Trophoblast cell (in vitro differentiated cells and primary cell): ENCODE results near the gene PARN.

ENCODE experiments used
- DNase-seq, 2 donors: peaks; one replicate each; pipeline ENCODE4 v3.0.0-alpha.2; 2016
- H2AFZ ChIP-seq: 2 replicates; pipeline ENCODE4 v1.6.1; 2013; ENCODE audit warnings: low read length, moderate library complexity, mild to moderate bottlenecking; ENCODE audit not compliant: insufficient read depth, poor library complexity
- H2AK5ac ChIP-seq: 2 replicates; pipeline ENCODE4 v1.6.1; 2013; ENCODE audit warnings: mild to moderate bottlenecking, low read length
- H2BK120ac ChIP-seq: 2 replicates; pipeline ENCODE4 v1.6.1; 2013; ENCODE audit warnings: low read length, mild to moderate bottlenecking, moderate library complexity; ENCODE audit not compliant: insufficient read depth, poor library complexity
- H2BK12ac ChIP-seq: 2 replicates; pipeline ENCODE4 v1.6.1; 2013; ENCODE audit warnings: mild to moderate bottlenecking, low read length, moderate library complexity
- H2BK5ac ChIP-seq: 2 replicates; pipeline ENCODE4 v1.6.1; 2013; ENCODE audit warnings: low read length, low read depth, moderate library complexity, mild to moderate bottlenecking; ENCODE audit not compliant: poor library complexity
- H3K14ac ChIP-seq: 2 replicates; pipeline ENCODE4 v1.6.1; 2013; ENCODE audit warnings: mild to moderate bottlenecking, low read length
- H3K18ac ChIP-seq: 2 replicates; pipeline ENCODE4 v1.6.1; 2013; ENCODE audit warnings: mild to moderate bottlenecking, low read length
- H3K23ac ChIP-seq: 2 replicates; pipeline ENCODE4 v1.6.1; 2013; ENCODE audit warnings: low read length
- H3K27ac ChIP-seq: 2 replicates; pipeline ENCODE4 v1.5.1; 2013; ENCODE audit warnings: low read depth, mild to moderate bottlenecking, inconsistent platforms, low read length, moderate library complexity
- H3K27me3 ChIP-seq: 2 replicates; pipeline ENCODE4 v1.6.1; 2013; ENCODE audit warnings: inconsistent platforms, mild to moderate bottlenecking, low read length, moderate library complexity; ENCODE audit not compliant: insufficient read depth
- H3K36me3 ChIP-seq, 2 experiments: 1 replicate in 1 of 2; 2 replicates in 1 of 2; pipeline ENCODE4 v1.6.1; 2013; ENCODE audit warnings: low read length in 2 of 2, mild to moderate bottlenecking in 2 of 2, moderate library complexity in 1 of 2; ENCODE audit not compliant: insufficient read depth in 2 of 2, control insufficient read depth in 1 of 2
- H3K4ac ChIP-seq: 2 replicates; pipeline ENCODE4 v1.6.1; 2013; ENCODE audit warnings: low read depth, mild to moderate bottlenecking, low read length, moderate library complexity
- H3K4me1 ChIP-seq, 2 experiments: 1 replicate in 1 of 2; 2 replicates in 1 of 2; pipeline ENCODE4 v1.6.1; 2013; ENCODE audit warnings: low read length in 2 of 2, mild to moderate bottlenecking in 2 of 2, moderate library complexity in 1 of 2; ENCODE audit not compliant: insufficient read depth in 2 of 2, control insufficient read depth in 1 of 2
- H3K4me2 ChIP-seq: 2 replicates; pipeline ENCODE4 v1.6.1; 2013; ENCODE audit warnings: inconsistent platforms, mild to moderate bottlenecking, low read length, moderate library complexity
- H3K4me3 ChIP-seq: 2 replicates; pipeline ENCODE4 v1.5.1; 2013; ENCODE audit warnings: mild to moderate bottlenecking, low read depth, low read length, inconsistent platforms
- H3K79me1 ChIP-seq: one replicate; pipeline ENCODE4 v1.6.1; 2013; ENCODE audit warnings: low read length
- H3K79me2 ChIP-seq: 2 replicates; pipeline ENCODE4 v1.6.1; 2013; ENCODE audit warnings: low read length, mild to moderate bottlenecking; ENCODE audit not compliant: control insufficient read depth, insufficient read depth, poor library complexity
- H3K9ac ChIP-seq: 2 replicates; pipeline ENCODE4 v1.6.1; 2013; ENCODE audit warnings: mild to moderate bottlenecking, low read length
- H3K9me3 ChIP-seq: 2 replicates; pipeline ENCODE4 v1.6.1; 2013; ENCODE audit warnings: low read depth, mild to moderate bottlenecking, control low read depth, inconsistent platforms, low read length; ENCODE audit not compliant: insufficient read depth
- H4K12ac ChIP-seq: 2 replicates; pipeline ENCODE4 v1.6.1; 2013; ENCODE audit warnings: low read depth, mild to moderate bottlenecking, low read length, moderate library complexity
- H4K8ac ChIP-seq: 2 replicates; pipeline ENCODE4 v1.6.1; 2013; ENCODE audit warnings: low read depth, mild to moderate bottlenecking, low read length, moderate library complexity
- H4K91ac ChIP-seq: one replicate; pipeline ENCODE4 v1.6.1; 2013; ENCODE audit warnings: low read depth, mild to moderate bottlenecking, low read length, moderate library complexity
- WGBS: extraction: QIAGEN DNeasy Blood & Tissue Kit; methylation state at CpG from one replicate; pipeline ENCODE4 v1.1.7; 2013; ENCODE audit warnings: missing lambda C conversion rate; ENCODE audit not compliant: insufficient read length, insufficient coverage; ENCODE audit errors: extremely low coverage; 5-methylcytosine and 5-hydroxymethylcytosine counted together

The PARN gene

DNA sequence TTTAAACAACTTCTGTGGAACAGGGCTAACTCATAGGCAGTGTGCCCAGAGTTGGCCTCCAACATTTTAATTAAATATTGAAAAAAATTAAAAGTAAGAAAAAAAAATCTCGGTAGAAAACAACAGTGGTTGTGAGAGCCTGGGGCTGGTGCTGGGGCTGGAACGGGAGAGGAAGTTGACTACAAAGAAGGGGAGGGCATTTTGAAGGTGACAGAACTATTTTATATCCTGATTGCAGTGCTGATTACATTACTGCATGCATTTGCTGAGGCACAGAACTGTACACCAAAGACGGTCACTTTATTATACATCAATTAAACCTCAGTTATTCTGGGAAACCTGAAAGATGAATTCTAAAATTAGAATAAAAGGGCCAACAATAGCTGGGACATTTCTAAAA lies 142.5 kb downstream of the PARN start:
- no peak for DNase-seq
- Histone ChIP-seq H3K4me3 (no peak overlapping the region), H3K79me2 (no peaks in the 10 kb centered on the region), H3K27me3 (no peaks in the 10 kb centered on the region), H3K27ac (no peak overlapping the region), H2AK5ac (no peak overlapping the region), H3K23ac (no peak overlapping the region), H3K18ac (no peak overlapping the region), H2AFZ (no peak overlapping the region), H3K9me3 (no peaks in the 10 kb centered on the region), H2BK5ac (no peak overlapping the region), H4K12ac (no peak overlapping the region), H3K79me1 (peaks cover 4% of the 10 kb centered on the region), H3K4me1 (peaks cover 7 to 10% of the 10 kb centered on the region in 2 experiments), H2BK120ac (no peak overlapping the region), H2BK12ac (no peak overlapping the region), H3K9ac (no peak overlapping the region), H4K8ac (no peak overlapping the region), H3K14ac (no peak overlapping the region), H3K36me3 (peaks cover 0 to 3% of the 10 kb centered on the region in 2 experiments), H3K4me2 (no peak overlapping the region), H4K91ac (no peak overlapping the region), H3K4ac (no peak overlapping the region)
- no CpG with 5 or more reads among the region's 3 CpGs for WGBS

DNA sequence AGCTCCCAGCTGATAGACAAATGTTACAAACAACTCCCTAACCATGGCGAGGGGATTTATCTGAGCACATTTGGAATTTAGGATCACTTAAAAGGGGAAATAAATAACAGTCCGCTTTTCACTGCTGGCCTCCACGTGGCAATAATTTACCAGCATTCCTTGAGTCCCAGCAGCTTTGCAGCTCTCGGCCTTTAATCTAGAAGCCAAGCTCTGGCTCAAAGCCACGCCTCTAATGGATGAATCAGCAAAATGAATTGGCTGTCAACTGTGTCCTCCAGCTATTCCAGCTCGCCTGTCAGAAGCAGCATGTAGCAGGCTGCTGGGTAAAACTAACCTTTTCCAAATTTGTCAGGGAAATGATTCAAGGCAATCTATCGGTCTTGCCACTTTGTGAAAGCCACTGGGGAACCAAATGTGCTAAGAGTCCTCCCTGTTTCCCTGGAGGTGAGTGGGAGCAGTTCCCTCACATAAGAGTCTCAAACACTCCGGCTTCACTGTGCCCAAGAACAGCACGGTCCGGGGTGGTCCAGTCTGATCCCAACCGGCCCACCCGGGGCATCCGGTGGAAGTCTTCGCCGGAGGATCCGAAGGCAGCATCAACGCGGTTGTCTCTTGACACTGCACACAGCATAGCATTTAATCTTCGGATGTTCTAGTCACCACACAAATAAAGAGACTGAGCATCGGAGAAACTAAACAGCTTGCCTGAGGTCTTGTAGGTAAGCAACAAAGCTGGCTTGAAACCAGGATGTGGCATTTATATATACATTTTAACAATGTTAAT lies 143.3 kb downstream of the PARN start:
- peak overlapping the region; percentile 27 for H4K91ac ChIP-seq
- H3K9ac ChIP-seq, result no peak overlapping the region
- no peak overlapping the region for H3K4ac ChIP-seq
- peaks cover 3 to 5% of the 10 kb centered on the region in 2 experiments for H3K36me3 ChIP-seq
- H3K79me2 ChIP-seq, result no peaks in the 10 kb centered on the region
- peak overlapping the region; percentile 26 for H3K14ac ChIP-seq
- H3K4me3 ChIP-seq, result no peak overlapping the region
- no peak overlapping the region for H2BK120ac ChIP-seq
- H3K18ac ChIP-seq, result peak overlapping the region; percentile 44
- H3K9me3 ChIP-seq, result no peaks in the 10 kb centered on the region
- DNase-seq, result peak; percentile 83 to 87
- H2BK12ac ChIP-seq, result peak overlapping the region; percentile 75
- H2BK5ac ChIP-seq, result peak overlapping the region; percentile 30
- H3K27me3 ChIP-seq, result no peaks in the 10 kb centered on the region
- no peak overlapping the region for H4K12ac ChIP-seq
- no peak overlapping the region for H4K8ac ChIP-seq
- H3K79me1 ChIP-seq, result peaks cover 4% of the 10 kb centered on the region
- no peak overlapping the region for H3K27ac ChIP-seq
- H3K23ac ChIP-seq, result no peak overlapping the region
- peaks cover 7 to 10% of the 10 kb centered on the region in 2 experiments for H3K4me1 ChIP-seq
- no peak overlapping the region for H2AK5ac ChIP-seq
- WGBS, result no CpG with 5 or more reads among the region's 20 CpGs
- peak overlapping the region; percentile 31 for H3K4me2 ChIP-seq
- H2AFZ ChIP-seq, result no peak overlapping the region

DNA sequence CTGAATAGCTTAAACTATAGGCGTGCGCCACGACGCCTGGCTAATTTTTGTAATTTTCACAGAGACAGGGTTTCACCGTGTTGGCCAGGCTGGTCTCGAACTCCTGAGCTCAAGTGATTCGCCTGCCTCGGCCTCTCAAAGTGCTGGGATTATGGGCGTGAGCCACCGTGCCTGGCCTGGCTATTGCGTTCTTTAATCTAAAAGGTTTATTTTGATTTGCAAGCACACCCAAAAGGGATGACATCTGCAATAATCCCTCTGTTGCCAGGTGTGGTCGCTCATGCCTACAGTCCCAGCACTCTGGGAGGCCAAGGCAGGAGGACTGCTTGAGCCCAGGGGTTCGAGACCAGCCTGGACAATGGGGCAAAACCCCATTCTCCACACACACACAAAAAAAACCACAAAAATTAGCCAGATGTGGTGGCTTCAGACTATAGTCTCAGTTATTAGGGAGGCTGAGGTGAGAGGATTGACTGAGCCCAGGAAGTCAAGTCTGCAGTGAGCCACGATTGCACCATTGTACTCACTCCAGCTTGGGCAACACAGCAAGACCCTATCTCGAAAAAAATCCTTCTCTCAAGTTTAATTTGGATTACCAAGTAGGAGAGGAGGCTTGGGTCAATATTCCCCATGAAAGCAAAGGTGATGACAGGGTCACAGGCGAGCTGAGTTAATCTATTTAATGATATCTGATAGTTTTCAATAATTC lies 144.1 kb downstream of the PARN start:
- H3K27ac ChIP-seq, result no peak overlapping the region
- H4K8ac ChIP-seq, result no peak overlapping the region
- H2AFZ ChIP-seq, result no peak overlapping the region
- H2BK120ac ChIP-seq, result peak overlapping the region; percentile 17
- H2BK12ac ChIP-seq, result peak overlapping the region; percentile 56
- H2BK5ac ChIP-seq, result no peak overlapping the region
- peak overlapping the region; percentile 49 for H3K18ac ChIP-seq
- H3K23ac ChIP-seq, result no peak overlapping the region
- no peak overlapping the region for H3K4me3 ChIP-seq
- H3K4me1 ChIP-seq, result peaks cover 7 to 10% of the 10 kb centered on the region in 2 experiments
- WGBS, result no CpG with 5 or more reads among the region's 16 CpGs
- DNase-seq, result no peak
- H3K36me3 ChIP-seq, result peaks cover 3 to 5% of the 10 kb centered on the region in 2 experiments
- peaks cover 4% of the 10 kb centered on the region for H3K79me1 ChIP-seq
- H3K4me2 ChIP-seq, result no peak overlapping the region
- peak overlapping the region; percentile 19 for H2AK5ac ChIP-seq
- no peak overlapping the region for H3K9ac ChIP-seq
- no peaks in the 10 kb centered on the region for H3K27me3 ChIP-seq
- peak overlapping the region; percentile 37 for H3K4ac ChIP-seq
- no peak overlapping the region for H3K14ac ChIP-seq
- H3K9me3 ChIP-seq, result no peaks in the 10 kb centered on the region
- no peaks in the 10 kb centered on the region for H3K79me2 ChIP-seq
- peak overlapping the region; percentile 31 for H4K91ac ChIP-seq
- no peak overlapping the region for H4K12ac ChIP-seq

DNA sequence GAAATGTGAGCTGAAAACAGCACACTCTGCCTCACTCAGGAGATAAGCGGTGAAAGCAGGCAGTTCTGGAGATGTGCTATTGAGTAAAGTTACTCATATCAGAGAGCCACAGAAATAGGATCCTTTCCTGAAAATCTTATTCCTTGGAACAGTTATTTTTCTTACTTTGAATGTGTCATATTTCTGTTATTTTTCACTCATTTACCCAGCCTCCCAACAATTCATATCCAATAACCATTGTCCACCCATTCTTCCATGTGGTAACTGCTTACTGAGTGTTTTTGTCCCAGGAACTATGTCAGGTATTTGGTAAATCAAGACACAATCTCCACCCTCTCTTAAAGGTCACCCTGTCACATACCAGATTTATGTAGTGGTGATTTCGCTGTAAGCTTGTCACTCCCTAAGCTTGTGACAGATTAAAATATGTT lies 144.9 kb downstream of the PARN start:
- no peak overlapping the region for H2BK120ac ChIP-seq
- DNase-seq, result peak in 1 of 2 donors; percentile 50
- no peak overlapping the region for H2BK5ac ChIP-seq
- H3K4me3 ChIP-seq, result no peak overlapping the region
- WGBS, result no CpG with 5 or more reads among the region's 2 CpGs
- H3K27me3 ChIP-seq, result no peaks in the 10 kb centered on the region
- H3K4me1 ChIP-seq, result peaks cover 5 to 10% of the 10 kb centered on the region in 2 experiments
- H2BK12ac ChIP-seq, result no peak overlapping the region
- no peak overlapping the region for H3K18ac ChIP-seq
- H4K12ac ChIP-seq, result no peak overlapping the region
- no peak overlapping the region for H4K91ac ChIP-seq
- no peaks in the 10 kb centered on the region for H3K9me3 ChIP-seq
- no peak overlapping the region for H3K14ac ChIP-seq
- no peak overlapping the region for H3K4ac ChIP-seq
- no peak overlapping the region for H3K23ac ChIP-seq
- no peaks in the 10 kb centered on the region for H3K79me2 ChIP-seq
- no peak overlapping the region for H4K8ac ChIP-seq
- peaks cover 5 to 7% of the 10 kb centered on the region in 2 experiments for H3K36me3 ChIP-seq
- no peak overlapping the region for H2AFZ ChIP-seq
- no peak overlapping the region for H3K9ac ChIP-seq
- no peak overlapping the region for H3K27ac ChIP-seq
- H2AK5ac ChIP-seq, result no peak overlapping the region
- peaks cover 4% of the 10 kb centered on the region for H3K79me1 ChIP-seq
- H3K4me2 ChIP-seq, result no peak overlapping the region
